HepG2 (cell line): ENCODE results near the gene B3GAT3. TPM values are rescaled to one million over a fixed set of nuclear protein-coding genes. Genes with fewer than 3 reads are reported as not detected.

Experiments used
- AGO2 ChIP-seq: fragments of 200-400 bp; formaldehyde crosslinking; optimal IDR thresholded peaks from 2 replicates; pipeline ENCODE3; 2017; ENCODE audit warnings: mild to moderate bottlenecking, low read depth, low read length, moderate library complexity
- ATF7-NPFF ChIP-seq: sonication (generic); formaldehyde crosslinking; IDR thresholded peaks from 2 replicates; pipeline ENCODE4 v1.8.1; 2023; ENCODE audit warnings: mild to moderate bottlenecking, low read depth, missing genetic modification reagents, moderate library complexity
- E2F1 ChIP-seq: sonication (generic); formaldehyde crosslinking; IDR thresholded peaks from 2 replicates; pipeline ENCODE4 v1.5.0; 2020; ENCODE audit warnings: missing genetic modification reagents
- FOXK1 ChIP-seq: sonication (generic); formaldehyde crosslinking; IDR thresholded peaks from 2 replicates; pipeline ENCODE4 v1.4.0; 2020; ENCODE audit warnings: low read depth, missing genetic modification reagents, borderline replicate concordance
- HOXA9 ChIP-seq: sonication (generic); formaldehyde crosslinking; IDR thresholded peaks from 2 replicates; pipeline ENCODE4 v1.8.1; 2022; ENCODE audit warnings: missing genetic modification reagents, mild to moderate bottlenecking, moderate library complexity, borderline replicate concordance
- NR0B2 ChIP-seq: sonication (generic); formaldehyde crosslinking; IDR thresholded peaks from 2 replicates; pipeline ENCODE4 v1.4.0; 2020; ENCODE audit warnings: mild to moderate bottlenecking, missing genetic modification reagents
- RBAK ChIP-seq: sonication (generic); formaldehyde crosslinking; IDR thresholded peaks from 2 replicates; pipeline ENCODE4 v1.5.1; 2020; ENCODE audit warnings: mild to moderate bottlenecking, missing genetic modification reagents
- SPEN ChIP-seq: sonication (generic); formaldehyde crosslinking; IDR thresholded peaks from 2 replicates; pipeline ENCODE4 v1.5.1; 2020; ENCODE audit warnings: low read depth, mild to moderate bottlenecking, missing genetic modification reagents
- STAG1 ChIP-seq: sonication (generic); formaldehyde crosslinking; IDR thresholded peaks from 2 replicates; pipeline ENCODE4 v1.4.0; 2020; ENCODE audit warnings: missing genetic modification reagents
- TBX2 ChIP-seq: sonication (generic); formaldehyde crosslinking; IDR thresholded peaks from 2 replicates; pipeline ENCODE4 v1.5.0; 2020; ENCODE audit warnings: missing genetic modification reagents, mild to moderate bottlenecking, borderline replicate concordance
- ZNF367 ChIP-seq: sonication (generic); formaldehyde crosslinking; IDR thresholded peaks from 2 replicates; pipeline ENCODE4 v1.4.0; 2020; ENCODE audit warnings: missing genetic modification reagents, borderline replicate concordance
- ZNF503 ChIP-seq: sonication (generic); formaldehyde crosslinking; IDR thresholded peaks from 2 replicates; pipeline ENCODE4 v1.4.0; 2020; ENCODE audit warnings: missing genetic modification reagents
- ZNF720 ChIP-seq: sonication (generic); formaldehyde crosslinking; IDR thresholded peaks from 2 replicates; pipeline ENCODE4 v1.4.0; 2020; ENCODE audit warnings: missing genetic modification reagents
- ZNF850 ChIP-seq: sonication (generic); formaldehyde crosslinking; conservative IDR thresholded peaks from 2 replicates; pipeline ENCODE4 v1.9.0; 2021; ENCODE audit warnings: mild to moderate bottlenecking, missing genetic modification reagents
- ZSCAN5A ChIP-seq: sonication (generic); formaldehyde crosslinking; IDR thresholded peaks from 2 replicates; pipeline ENCODE4 v1.8.0; 2022; ENCODE audit warnings: mild to moderate bottlenecking, missing genetic modification reagents, borderline replicate concordance
- polyA plus RNA-seq, 8 experiments: library from polyadenylated mRNA; depleted of rRNA in 3 of 8; stranded (reverse) in 7 of 8; unstranded in 1 of 8; fragments of >200 nt; fragmentation: Illumina TruSeq in 4 of 8; extraction: Trizol in 4 of 8; gene quantifications; 2 replicates each; pipeline versions ENCODE4 v1.2.1 to v1.2.3, GENCODE V29; 2011 to 2016; ENCODE audit warnings: low read depth in 4 of 8, missing spikeins in 1 of 8, mixed read lengths in 1 of 8; ENCODE audit not compliant: insufficient read depth in 1 of 8
- total RNA-seq, 5 experiments: library from RNA; depleted of rRNA; stranded (reverse); fragments of >200 nt; fragmentation: Illumina TruSeq; extraction: Trizol; gene quantifications; 2 replicates each; pipeline ENCODE4 v1.2.3, GENCODE V29; 2016; ENCODE audit warnings: low read depth in 1 of 5
- TF ChIP-seq, protein P1 (sequence below): sonication (generic); formaldehyde crosslinking; IDR thresholded peaks from 2 replicates; pipeline ENCODE4 v1.4.0; 2020; ENCODE audit warnings: mild to moderate bottlenecking, missing genetic modification reagents
- TF ChIP-seq, protein P2 (sequence below): sonication (generic); formaldehyde crosslinking; IDR thresholded peaks from 2 replicates; pipeline ENCODE4 v1.4.0; 2020; ENCODE audit warnings: missing genetic modification reagents
- TF ChIP-seq, protein P3 (sequence below): sonication (generic); formaldehyde crosslinking; IDR thresholded peaks from 2 replicates; pipeline ENCODE4 v1.5.1; 2020; ENCODE audit warnings: missing genetic modification reagents, mild to moderate bottlenecking, borderline replicate concordance

Gene B3GAT3
- total and polyA plus RNA-seq, 2 of the 13 experiments (the other 11 are each of a cell fraction or from before 2014, with no cell fraction given): 21.3 to 26.1 TPM

GRCh38 chr11:62665075-62665598, 43.4 kb upstream of the B3GAT3 start, which contains the start of the genes C11orf98 and CSKMT (continued):
- TF ChIP-seq ZSCAN5A (CRISPR knock-in tag) (0 out of 2 replicates have a peak, but pooled peaks have one; percentile 26), E2F1 (peak; percentile 41; the same call in 1 of the 2 replicates), NR0B2 (CRISPR knock-in tag) (no peak), AGO2 (peak; percentile 97), ZNF503 (0 out of 2 replicates have a peak, but pooled peaks have one; percentile 22), RBAK (CRISPR knock-in tag) (no peak), ZNF367 (no peak), ZNF850 (no peak), STAG1 (CRISPR knock-in tag) (no peak), HOXA9 (CRISPR knock-in tag) (no peak), FOXK1 (CRISPR knock-in tag) (peak; percentile 68; the same call in 1 of the 2 replicates), TBX2 (CRISPR knock-in tag) (peak; percentile 52; the same call in 1 of the 2 replicates), ATF7-NPFF (peak; percentile 75), SPEN (peak; percentile 84), ZNF720 (CRISPR knock-in tag) (no peak)
- TF ChIP-seq, protein P1, sequence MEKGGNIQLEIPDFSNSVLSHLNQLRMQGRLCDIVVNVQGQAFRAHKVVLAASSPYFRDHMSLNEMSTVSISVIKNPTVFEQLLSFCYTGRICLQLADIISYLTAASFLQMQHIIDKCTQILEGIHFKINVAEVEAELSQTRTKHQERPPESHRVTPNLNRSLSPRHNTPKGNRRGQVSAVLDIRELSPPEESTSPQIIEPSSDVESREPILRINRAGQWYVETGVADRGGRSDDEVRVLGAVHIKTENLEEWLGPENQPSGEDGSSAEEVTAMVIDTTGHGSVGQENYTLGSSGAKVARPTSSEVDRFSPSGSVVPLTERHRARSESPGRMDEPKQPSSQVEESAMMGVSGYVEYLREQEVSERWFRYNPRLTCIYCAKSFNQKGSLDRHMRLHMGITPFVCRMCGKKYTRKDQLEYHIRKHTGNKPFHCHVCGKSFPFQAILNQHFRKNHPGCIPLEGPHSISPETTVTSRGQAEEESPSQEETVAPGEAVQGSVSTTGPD (CRISPR knock-in tag): no peak; the same call in 1 of the 2 replicates
- TF ChIP-seq, protein P2, sequence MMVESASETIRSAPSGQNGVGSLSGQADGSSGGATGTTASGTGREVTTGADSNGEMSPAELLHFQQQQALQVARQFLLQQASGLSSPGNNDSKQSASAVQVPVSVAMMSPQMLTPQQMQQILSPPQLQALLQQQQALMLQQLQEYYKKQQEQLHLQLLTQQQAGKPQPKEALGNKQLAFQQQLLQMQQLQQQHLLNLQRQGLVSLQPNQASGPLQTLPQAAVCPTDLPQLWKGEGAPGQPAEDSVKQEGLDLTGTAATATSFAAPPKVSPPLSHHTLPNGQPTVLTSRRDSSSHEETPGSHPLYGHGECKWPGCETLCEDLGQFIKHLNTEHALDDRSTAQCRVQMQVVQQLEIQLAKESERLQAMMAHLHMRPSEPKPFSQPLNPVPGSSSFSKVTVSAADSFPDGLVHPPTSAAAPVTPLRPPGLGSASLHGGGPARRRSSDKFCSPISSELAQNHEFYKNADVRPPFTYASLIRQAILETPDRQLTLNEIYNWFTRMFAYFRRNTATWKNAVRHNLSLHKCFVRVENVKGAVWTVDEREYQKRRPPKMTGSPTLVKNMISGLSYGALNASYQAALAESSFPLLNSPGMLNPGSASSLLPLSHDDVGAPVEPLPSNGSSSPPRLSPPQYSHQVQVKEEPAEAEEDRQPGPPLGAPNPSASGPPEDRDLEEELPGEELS (CRISPR knock-in tag): no peak; the same call in 1 of the 2 replicates
- TF ChIP-seq, protein P3, sequence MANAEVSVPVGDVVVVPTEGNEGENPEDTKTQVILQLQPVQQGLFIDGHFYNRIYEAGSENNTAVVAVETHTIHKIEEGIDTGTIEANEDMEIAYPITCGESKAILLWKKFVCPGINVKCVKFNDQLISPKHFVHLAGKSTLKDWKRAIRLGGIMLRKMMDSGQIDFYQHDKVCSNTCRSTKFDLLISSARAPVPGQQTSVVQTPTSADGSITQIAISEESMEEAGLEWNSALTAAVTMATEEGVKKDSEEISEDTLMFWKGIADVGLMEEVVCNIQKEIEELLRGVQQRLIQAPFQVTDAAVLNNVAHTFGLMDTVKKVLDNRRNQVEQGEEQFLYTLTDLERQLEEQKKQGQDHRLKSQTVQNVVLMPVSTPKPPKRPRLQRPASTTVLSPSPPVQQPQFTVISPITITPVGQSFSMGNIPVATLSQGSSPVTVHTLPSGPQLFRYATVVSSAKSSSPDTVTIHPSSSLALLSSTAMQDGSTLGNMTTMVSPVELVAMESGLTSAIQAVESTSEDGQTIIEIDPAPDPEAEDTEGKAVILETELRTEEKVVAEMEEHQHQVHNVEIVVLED (CRISPR knock-in tag): peak; percentile 45; the same call in 1 of the 2 replicates
